ENCODE data around the gene HEG1. TPM values are rescaled to one million over a fixed set of nuclear protein-coding genes. Genes with fewer than 3 reads are reported as not detected.

HEG1 gene
- total and polyA plus RNA-seq, 7 donors = 0.92 to 61.6 (median 24.5) TPM

DNA sequence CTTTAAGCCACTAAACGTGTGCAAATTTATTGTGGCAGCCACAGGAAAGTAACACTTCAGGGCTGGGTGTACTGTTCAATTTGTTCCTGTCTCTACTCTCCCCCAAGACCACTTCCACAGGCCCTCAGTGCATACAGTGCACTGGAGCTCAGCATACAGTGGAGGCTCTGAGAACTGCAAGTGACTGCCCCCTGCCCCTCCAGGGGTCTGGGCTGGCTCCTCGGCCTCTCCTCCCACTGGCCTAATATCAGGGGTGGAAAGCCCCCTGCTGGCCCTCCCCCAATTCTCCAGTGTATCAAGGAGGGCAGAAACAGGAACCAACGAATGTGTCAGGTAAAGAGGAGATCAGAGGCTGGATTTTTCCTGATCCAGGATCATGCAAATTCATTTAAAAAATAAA, 19.9 kb upstream of the HEG1 start:
- H3K9me3 ChIP-seq = no peaks in the 10 kb centered on the region
- 66 to 68% methylated on average over 3 of the region's 3 CpGs for WGBS, 2 donors
- H3K4me3 ChIP-seq = no peak overlapping the region
- no peaks in the 10 kb centered on the region for H3K4me1 ChIP-seq
- TF ChIP-seq POLR2AphosphoS5 (IDR thresholded peaks at IDR 0.05) (no peak), EP300 (IDR thresholded peaks at IDR 0.05) (no peak), CTCF (IDR thresholded peaks at IDR 0.05) (no peak)
- no peaks in the 10 kb centered on the region for H3K27me3 ChIP-seq
- no peak for DNase-seq
- intact Hi-C loops (cut with DNase I) = no loop called here
- no peak overlapping the region for H3K27ac ChIP-seq
- H3K36me3 ChIP-seq = no peaks in the 10 kb centered on the region

DNA sequence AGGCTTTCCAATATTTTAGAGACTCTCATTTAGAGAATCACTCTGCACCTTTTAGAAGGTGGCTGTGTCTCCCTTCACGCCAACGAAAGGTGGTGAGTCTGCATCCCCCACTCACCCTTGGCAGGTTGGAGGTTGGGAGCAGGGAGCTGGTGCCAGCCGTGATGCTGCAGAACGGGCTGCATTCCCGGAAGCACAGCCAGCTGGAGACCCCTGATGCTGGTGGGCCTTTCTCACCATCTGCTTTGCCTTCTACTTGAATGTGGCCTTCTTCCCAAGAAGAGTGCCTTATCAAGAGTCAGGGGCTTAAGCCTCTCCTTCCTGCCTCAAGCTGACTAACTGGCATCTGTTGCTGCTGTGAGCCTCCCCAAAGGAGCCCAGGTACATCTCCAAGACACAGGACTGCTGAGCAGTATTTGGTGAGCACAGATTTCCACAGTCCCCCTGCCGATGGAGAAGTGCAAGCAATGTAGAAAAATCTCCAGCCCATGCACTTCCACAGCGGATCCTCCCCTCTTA, 17.7 kb upstream of the HEG1 start:
- WGBS, 2 donors = 92 to 96% methylated on average over 7 of the region's 7 CpGs
- Histone ChIP-seq H3K27me3 (no peaks in the 10 kb centered on the region), H3K4me3 (no peak overlapping the region), H3K27ac (no peak overlapping the region), H3K4me1 (no peaks in the 10 kb centered on the region), H3K36me3 (no peaks in the 10 kb centered on the region), H3K9me3 (no peaks in the 10 kb centered on the region)
- DNase-seq = no peak
- intact Hi-C loops (cut with DNase I) = no loop called here
- TF ChIP-seq CTCF (IDR thresholded peaks at IDR 0.05) = no peak
- no peak for TF ChIP-seq EP300 (IDR thresholded peaks at IDR 0.05)
- no peak for TF ChIP-seq POLR2AphosphoS5 (IDR thresholded peaks at IDR 0.05)
- no peak for TF ChIP-seq POLR2A (IDR thresholded peaks at IDR 0.05)

DNA sequence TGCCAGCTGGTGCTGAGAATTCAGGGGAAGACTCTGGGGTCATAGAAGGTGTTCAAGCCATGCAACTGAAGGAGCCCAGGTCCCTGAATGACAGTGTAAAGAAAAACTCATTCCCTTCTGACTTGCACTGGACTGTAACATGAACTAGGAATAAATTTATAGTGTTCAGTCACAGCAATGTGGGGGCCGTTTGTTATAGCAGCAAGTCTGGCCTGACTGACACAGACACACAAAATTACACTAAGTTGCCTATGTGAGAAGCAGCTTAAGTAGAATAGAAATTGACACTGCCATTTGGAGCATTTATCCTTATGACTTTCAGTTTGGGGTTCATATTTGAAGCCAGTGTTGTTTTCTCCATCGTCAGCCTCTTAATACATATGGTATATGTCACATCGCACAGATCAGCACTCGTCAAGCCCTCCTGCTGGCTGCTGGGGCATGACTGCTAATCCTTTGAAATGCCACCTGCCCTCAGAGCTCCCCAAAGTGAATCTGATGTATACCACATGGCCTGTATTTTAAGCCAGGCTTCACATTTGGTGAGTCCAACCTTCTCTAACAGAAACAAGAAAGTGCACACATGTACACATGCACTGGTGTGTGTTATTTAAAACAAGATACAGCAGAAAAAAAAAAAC, 17.1 kb upstream of the HEG1 start:
- DNase-seq = no peak
- no peak overlapping the region for H3K4me3 ChIP-seq
- intact Hi-C loops (cut with DNase I) = no loop called here

GRCh38 chr3:125072301-125072700, 16.5 kb upstream of the HEG1 start:
- DNase-seq = no peak
- Histone ChIP-seq H3K4me1 (peaks cover 0 to 3% (median 0%) of the 10 kb centered on the region in 4 donors), H3K4me3 (no peak overlapping the region), H3K27ac (no peak overlapping the region), H3K36me3 (no peaks in the 10 kb centered on the region), H3K27me3 (no peaks in the 10 kb centered on the region), H3K9me3 (no peaks in the 10 kb centered on the region)
- no peak for TF ChIP-seq EP300 (IDR thresholded peaks at IDR 0.05)
- no peak for TF ChIP-seq CTCF (IDR thresholded peaks at IDR 0.05)
- no peak for TF ChIP-seq POLR2AphosphoS5 (IDR thresholded peaks at IDR 0.05)
- TF ChIP-seq POLR2A (IDR thresholded peaks at IDR 0.05) = no peak
- intact Hi-C loops (cut with DNase I) = no loop called here

More for the DNA sequence above, 17.1 kb upstream of the HEG1 start:
- no peaks in the 10 kb centered on the region for H3K4me1 ChIP-seq
- H3K27ac ChIP-seq = no peak overlapping the region
- WGBS, 2 donors = 88 to 94% methylated on average over 4 of the region's 4 CpGs
- TF ChIP-seq EP300 (IDR thresholded peaks at IDR 0.05) (no peak), POLR2A (IDR thresholded peaks at IDR 0.05) (no peak), CTCF (IDR thresholded peaks at IDR 0.05) (no peak), POLR2AphosphoS5 (IDR thresholded peaks at IDR 0.05) (no peak)
- no peaks in the 10 kb centered on the region for H3K27me3 ChIP-seq
- H3K9me3 ChIP-seq = no peaks in the 10 kb centered on the region
- no peaks in the 10 kb centered on the region for H3K36me3 ChIP-seq

All from sigmoid colon (tissue), 7 donors.